Measurements from ENCODE around the gene LBHD2.
"Not testable (repeated sequence)": the region's sequence is repeated elsewhere in the genome, so short reads cannot be mapped to it uniquely, and the experiment has no call there.

LBHD2 gene

GRCh38 chr14:103118018-103118662 lies 34.1 kb downstream of the LBHD2 start:
- DNase-seq (ENCODE audit: low read depth in 2 of 2, low spot score in 1 of 2): no peak

GRCh38 chr14:103118663-103119404 lies 34.8 kb downstream of the LBHD2 start:
- DNase-seq (ENCODE audit: low read depth in 2 of 2, low spot score in 1 of 2): no peak

- DNase-seq (ENCODE audit: low read depth in 2 of 2, low spot score in 1 of 2): not testable (repeated sequence)
Observed at GRCh38 chr14:103119527-103119926, 35.5 kb downstream of the LBHD2 start.

GRCh38 chr14:103121121-103121845 lies 37.3 kb downstream of the LBHD2 start:
- no peak for DNase-seq (ENCODE audit: low read depth in 2 of 2, low spot score in 1 of 2)

- no peak for DNase-seq (ENCODE audit: low read depth in 2 of 2, low spot score in 1 of 2)
Observed at GRCh38 chr14:103121846-103122584, 38.0 kb downstream of the LBHD2 start.

- DNase-seq (ENCODE audit: low read depth in 2 of 2, low spot score in 1 of 2): no peak
Observed at GRCh38 chr14:103122585-103122946, 38.6 kb downstream of the LBHD2 start.

GRCh38 chr14:103122947-103123633 lies 39.1 kb downstream of the LBHD2 start, which contains the start of gene TNFAIP2:
TSS of gene TNFAIP2 (plus strand) at chr14:103123461. CDS start at chr14:103126458, 2,997 bp downstream.
- no peak for DNase-seq (ENCODE audit: low read depth in 2 of 2, low spot score in 1 of 2)

GRCh38 chr14:103123634-103124500 lies 39.9 kb downstream of the LBHD2 start:
- no peak for DNase-seq (ENCODE audit: low read depth in 2 of 2, low spot score in 1 of 2)

- DNase-seq (ENCODE audit: low read depth in 2 of 2, low spot score in 1 of 2): no peak
Observed at GRCh38 chr14:103124501-103125001, 40.5 kb downstream of the LBHD2 start.

- DNase-seq (ENCODE audit: low read depth in 2 of 2, low spot score in 1 of 2): no peak
Observed at GRCh38 chr14:103125098-103126070, 41.4 kb downstream of the LBHD2 start.

- DNase-seq (ENCODE audit: low read depth in 2 of 2, low spot score in 1 of 2): no peak
Observed at GRCh38 chr14:103126088-103126872, 42.3 kb downstream of the LBHD2 start.

- DNase-seq (ENCODE audit: low read depth in 2 of 2, low spot score in 1 of 2): no peak
Observed at GRCh38 chr14:103126873-103127304, 42.9 kb downstream of the LBHD2 start.

GRCh38 chr14:103127356-103127755 lies 43.3 kb downstream of the LBHD2 start:
- no peak for DNase-seq (ENCODE audit: low read depth in 2 of 2, low spot score in 1 of 2)

GRCh38 chr14:103127861-103128598 lies 44.0 kb downstream of the LBHD2 start:
- no peak for DNase-seq (ENCODE audit: low read depth in 2 of 2, low spot score in 1 of 2)

- no peak for DNase-seq (ENCODE audit: low read depth in 2 of 2, low spot score in 1 of 2)
Observed at GRCh38 chr14:103128631-103129300, 44.8 kb downstream of the LBHD2 start.

- DNase-seq (ENCODE audit: low read depth in 2 of 2, low spot score in 1 of 2): no peak
Observed at GRCh38 chr14:103129301-103130016, 45.4 kb downstream of the LBHD2 start.
